Measurements from ENCODE around the gene TSPAN18.

DNA sequence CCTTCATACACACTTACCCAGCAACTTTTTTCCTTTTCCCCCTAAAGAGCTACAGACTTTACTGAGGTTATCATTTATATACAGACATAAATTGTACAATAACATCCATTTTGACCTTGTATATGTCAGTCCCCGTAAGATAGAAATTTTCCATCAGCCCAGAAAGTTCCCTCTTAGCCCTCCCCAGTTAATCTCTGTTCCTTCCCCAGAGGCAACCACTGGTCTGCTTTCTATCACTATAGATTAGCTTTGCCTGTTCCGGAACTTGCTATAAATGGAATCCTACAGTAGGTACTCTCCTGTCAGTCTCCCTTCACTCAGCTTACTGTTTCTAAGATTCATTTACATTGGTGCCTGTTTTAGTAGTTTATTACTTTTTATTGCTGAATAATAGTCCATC, 54.9 kb downstream of the TSPAN18 start:
- TF ChIP-seq REST (IDR thresholded peaks at IDR 0.05; ENCODE audit: low read depth), result no peak
- TF ChIP-seq, protein P1, sequence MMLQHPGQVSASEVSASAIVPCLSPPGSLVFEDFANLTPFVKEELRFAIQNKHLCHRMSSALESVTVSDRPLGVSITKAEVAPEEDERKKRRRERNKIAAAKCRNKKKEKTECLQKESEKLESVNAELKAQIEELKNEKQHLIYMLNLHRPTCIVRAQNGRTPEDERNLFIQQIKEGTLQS (IDR thresholded peaks at IDR 0.05), result no peak
- TF ChIP-seq EZH2phosphoT487 (IDR thresholded peaks at IDR 0.05; ENCODE audit: borderline replicate concordance), result no peak
- TF ChIP-seq JUND (IDR thresholded peaks at IDR 0.05), result no peak

All from HCT116 (cell line).